Activated T-helper 2 cell treated with anti-CD3 and anti-CD28 coated beads, Interferon-gamma antibody, Interleukin-2, Interleukin-4, amounts not matched to agents 10 μg/mL and 5 μg/mL and 100 μg/mL, durations not matched to agents 14 hours and 24 hours and 36 hours (primary cell): ENCODE measurements around the gene SGSM2. TPM values are rescaled to one million over a fixed set of nuclear protein-coding genes. Genes with fewer than 3 reads are reported as not detected.
A peak's percentile ranks its signal among the peaks of the same experiment; 100 is the strongest.

ENCODE experiments used
- DNase-seq: peaks from one replicate; pipeline ENCODE4 v3.0.0; 2021; ENCODE audit warnings: low spot score
- H3K27ac Mint-ChIP-seq: one replicate; pipeline ENCODE4 v1.8.0; 2021; ENCODE audit warnings: mixed read lengths
- H3K27me3 Mint-ChIP-seq: one replicate; pipeline ENCODE4 v1.8.0; 2021; ENCODE audit warnings: low read depth, mixed read lengths
- H3K36me3 Mint-ChIP-seq: one replicate; pipeline ENCODE4 v1.8.0; 2021; ENCODE audit warnings: low read depth, mixed read lengths
- H3K4me1 Mint-ChIP-seq: one replicate; pipeline ENCODE4 v1.8.0; 2021; ENCODE audit warnings: low read depth, mixed read lengths
- H3K4me3 Mint-ChIP-seq: one replicate; pipeline ENCODE4 v1.8.0; 2021; ENCODE audit warnings: low read depth, mild to moderate bottlenecking, moderate library complexity, mixed read lengths
- H3K9me3 Mint-ChIP-seq: one replicate; pipeline ENCODE4 v1.8.0; 2021; ENCODE audit warnings: mixed read lengths
- intact Hi-C: fragments of 100-400 bp; cut with micrococcal nuclease; formaldehyde crosslinking; loops from one replicate; pipeline ENCODE4 v1.15.1; 2023
- total RNA-seq: library from RNA; stranded (reverse); gene quantifications from 2 replicates; pipeline ENCODE4 v1.2.3, GENCODE V29; 2022

The SGSM2 gene
- total RNA-seq, 1 donor from 2014 or later, result 55.4 TPM

DNA sequence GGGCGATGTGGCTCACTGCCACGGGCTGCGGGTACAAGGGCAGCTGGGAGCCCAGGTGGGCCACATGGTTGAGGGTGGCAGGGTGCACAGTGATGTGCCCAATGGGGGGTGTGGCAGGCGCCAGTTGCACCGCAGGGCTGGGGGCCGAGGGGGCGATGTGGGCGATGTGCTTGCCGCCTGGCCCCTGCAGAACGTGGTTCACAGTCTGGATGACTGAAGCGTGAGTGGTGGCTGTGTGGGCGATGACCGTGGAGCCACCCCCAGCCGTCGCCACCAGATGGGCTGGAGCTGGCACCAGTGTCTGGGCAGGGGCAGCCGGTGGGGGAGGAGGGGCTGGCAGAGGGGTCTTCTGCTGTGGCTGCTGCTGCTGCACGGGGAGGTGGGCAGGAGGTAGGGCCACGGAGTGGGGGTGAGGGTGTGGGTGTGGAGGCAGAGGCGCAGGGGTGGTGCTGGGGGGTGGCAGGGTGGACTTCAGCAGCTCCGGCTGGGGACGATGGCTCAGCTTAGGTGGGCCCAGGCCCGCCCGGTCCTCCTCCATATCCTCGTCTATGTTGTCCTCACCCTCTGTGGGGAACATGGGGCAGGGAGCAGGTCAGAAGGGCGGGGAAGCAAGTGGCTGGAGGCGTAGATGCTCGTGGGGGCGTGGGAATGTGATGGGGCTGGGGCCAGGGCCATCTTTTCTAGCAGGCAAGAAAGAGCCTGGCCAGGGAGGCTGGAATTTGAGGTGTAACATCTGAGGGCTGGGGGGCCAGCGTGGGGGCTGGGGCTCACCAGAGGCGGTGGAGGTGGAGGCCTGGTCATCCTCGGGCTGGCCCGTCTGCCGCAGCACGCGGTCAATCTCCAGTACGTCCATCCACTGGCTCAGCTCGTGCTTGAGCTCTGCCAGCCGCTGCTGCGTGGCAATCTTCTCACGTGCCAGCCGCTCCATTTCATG is 50.1 kb downstream of the SGSM2 start:
- no peak for DNase-seq
- no peaks in the 10 kb centered on the region for H3K9me3 Mint-ChIP-seq
- intact Hi-C loops, result no loop called here
- peaks cover 40% of the 10 kb centered on the region for H3K36me3 Mint-ChIP-seq
- no peak overlapping the region for H3K4me3 Mint-ChIP-seq
- no peak overlapping the region for H3K27ac Mint-ChIP-seq
- H3K4me1 Mint-ChIP-seq, result peaks cover 23% of the 10 kb centered on the region
- no peaks in the 10 kb centered on the region for H3K27me3 Mint-ChIP-seq

DNA sequence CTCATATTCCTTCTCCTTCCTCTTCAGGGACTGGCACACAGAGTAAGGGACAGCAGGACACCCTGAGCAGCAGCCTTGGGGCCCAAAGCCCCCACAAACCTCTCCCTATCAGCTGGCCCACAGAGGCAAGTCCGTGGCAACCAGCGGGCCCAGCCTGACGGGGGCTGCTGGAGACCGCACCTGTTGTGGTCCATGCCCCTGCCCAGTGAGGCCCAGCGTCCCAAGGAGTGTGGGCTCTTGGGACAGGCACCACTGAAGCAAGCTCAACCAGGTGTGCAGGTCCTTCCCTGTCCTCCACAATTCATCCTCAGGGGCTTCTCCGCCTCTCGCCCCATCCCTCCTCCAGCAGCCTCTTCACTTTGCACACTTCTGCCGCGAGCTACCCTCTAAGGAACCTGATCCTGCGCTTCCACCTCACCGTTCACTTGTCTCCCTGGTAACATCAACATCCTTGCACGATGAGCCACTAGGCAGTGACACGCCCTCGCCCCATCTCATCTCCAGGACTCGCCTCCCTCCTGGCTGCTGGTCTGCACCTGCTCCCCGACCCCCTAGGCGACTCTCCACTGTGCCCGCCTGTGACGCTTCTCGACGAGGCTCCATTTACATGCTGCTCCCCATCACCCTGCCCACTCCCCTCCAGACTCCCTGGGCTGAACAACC is 50.9 kb downstream of the SGSM2 start:
- Mint-ChIP-seq H3K4me1 (peaks cover 23% of the 10 kb centered on the region), H3K36me3 (peaks cover 40% of the 10 kb centered on the region), H3K9me3 (no peaks in the 10 kb centered on the region), H3K27me3 (no peaks in the 10 kb centered on the region), H3K4me3 (no peak overlapping the region), H3K27ac (no peak overlapping the region)
- DNase-seq, result no peak
- intact Hi-C loops, result no loop called here

DNA sequence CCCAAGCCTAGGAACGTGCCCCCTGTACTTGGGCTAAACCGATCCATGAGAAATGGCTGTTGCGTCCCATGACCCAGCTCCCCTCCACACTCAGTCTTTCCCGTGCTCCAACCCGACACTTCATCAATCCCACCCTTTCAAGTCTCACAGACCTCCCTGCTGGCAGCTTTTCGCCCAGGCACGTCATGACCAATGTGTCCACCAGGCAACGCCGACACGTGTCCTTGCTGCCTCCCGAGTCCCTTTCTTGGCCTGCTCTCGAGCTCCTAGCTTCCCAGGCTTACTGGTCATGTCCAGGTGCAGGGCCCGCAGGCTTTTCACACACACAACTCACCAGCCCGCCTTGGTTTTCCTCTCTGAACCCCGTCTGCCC is 51.4 kb downstream of the SGSM2 start:
- DNase-seq, result no peak
- Mint-ChIP-seq H3K9me3 (no peaks in the 10 kb centered on the region), H3K4me1 (peaks cover 23% of the 10 kb centered on the region), H3K27me3 (no peaks in the 10 kb centered on the region), H3K36me3 (peaks cover 40% of the 10 kb centered on the region), H3K4me3 (no peak overlapping the region), H3K27ac (peak overlapping the region; percentile 2)
- intact Hi-C loops, result no loop called here

DNA sequence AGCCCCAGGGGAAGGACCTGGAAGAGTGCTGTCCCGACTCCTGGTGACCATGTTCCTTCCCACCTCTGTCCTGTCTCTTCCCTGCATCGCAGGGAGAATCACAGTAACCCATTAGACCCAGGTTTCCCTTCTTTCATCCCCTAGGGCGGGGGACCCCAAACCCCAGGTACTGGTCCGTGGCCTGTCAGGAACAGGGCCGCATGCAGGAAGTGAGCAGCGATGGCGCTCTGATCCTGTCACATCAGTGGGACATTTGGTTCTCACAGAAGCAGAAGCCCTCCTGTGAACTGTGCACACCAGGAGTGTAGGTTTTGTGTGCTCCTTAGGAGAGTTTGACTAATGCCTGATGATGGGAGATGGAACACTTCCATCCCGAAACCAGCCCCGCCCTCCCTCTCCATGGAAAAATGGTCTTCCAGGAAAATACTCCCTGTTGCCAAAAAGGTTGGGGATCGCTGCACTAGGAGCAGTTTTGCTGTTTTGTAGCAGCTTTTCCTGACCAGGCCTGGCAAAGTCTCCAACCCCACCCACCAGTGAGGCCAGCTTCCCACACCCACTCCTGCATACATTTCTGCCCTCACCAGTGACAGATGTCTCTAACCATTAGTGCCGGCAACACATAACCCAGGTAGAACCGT is 53.0 kb downstream of the SGSM2 start:
- Mint-ChIP-seq H3K4me3 (no peak overlapping the region), H3K4me1 (peaks cover 29% of the 10 kb centered on the region)
- DNase-seq, result no peak

DNA sequence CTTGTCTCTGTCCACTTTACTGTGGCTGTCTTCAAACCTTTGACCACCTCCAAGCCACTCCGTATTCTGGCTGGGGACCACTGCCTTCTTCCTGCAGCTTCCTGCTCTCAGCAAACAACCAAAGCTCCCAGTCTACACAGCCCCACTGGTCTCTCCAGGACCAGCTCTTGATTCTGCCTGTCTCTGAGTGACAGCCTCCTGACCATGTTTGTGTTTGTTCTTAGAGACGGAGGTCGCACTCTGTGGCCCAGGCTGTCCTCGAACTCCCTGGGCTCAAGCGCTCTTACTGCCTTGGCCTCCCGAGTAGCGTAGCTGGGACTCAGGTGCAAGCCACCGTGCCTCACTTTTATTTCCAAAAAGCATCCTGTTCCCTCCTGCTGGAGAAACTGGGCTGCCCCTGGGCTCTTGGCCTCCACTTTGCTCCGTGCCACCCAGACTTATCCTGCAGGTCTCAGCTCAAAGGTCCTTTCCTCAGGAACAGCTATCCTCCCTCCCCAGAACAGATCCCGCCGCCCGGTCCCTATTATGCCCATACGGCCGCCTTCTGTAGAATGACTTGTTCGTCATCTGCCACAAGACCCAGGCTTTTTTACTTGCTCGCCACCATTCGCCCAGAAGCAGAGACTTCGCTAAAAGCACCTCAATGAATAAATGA is 54.4 kb downstream of the SGSM2 start:
- Mint-ChIP-seq H3K27me3 (no peaks in the 10 kb centered on the region), H3K36me3 (peaks cover 37% of the 10 kb centered on the region), H3K9me3 (no peaks in the 10 kb centered on the region), H3K27ac (peak overlapping the region; percentile 92), H3K4me1 (peaks cover 37% of the 10 kb centered on the region), H3K4me3 (peak overlapping the region; percentile 90)
- no peak for DNase-seq
- intact Hi-C loops, result loop anchor here (1.0 to 2.0 kb wide), 3 partner anchors 10 to 119 kb away; partner anchors contain the start of genes METTL16, MNT, SGSM2 and TSR1

More for the DNA sequence above, 53.0 kb downstream of the SGSM2 start:
- Mint-ChIP-seq H3K36me3 (peaks cover 40% of the 10 kb centered on the region), H3K9me3 (no peaks in the 10 kb centered on the region), H3K27ac (no peak overlapping the region), H3K27me3 (no peaks in the 10 kb centered on the region)
- intact Hi-C loops, result no loop called here

DNA sequence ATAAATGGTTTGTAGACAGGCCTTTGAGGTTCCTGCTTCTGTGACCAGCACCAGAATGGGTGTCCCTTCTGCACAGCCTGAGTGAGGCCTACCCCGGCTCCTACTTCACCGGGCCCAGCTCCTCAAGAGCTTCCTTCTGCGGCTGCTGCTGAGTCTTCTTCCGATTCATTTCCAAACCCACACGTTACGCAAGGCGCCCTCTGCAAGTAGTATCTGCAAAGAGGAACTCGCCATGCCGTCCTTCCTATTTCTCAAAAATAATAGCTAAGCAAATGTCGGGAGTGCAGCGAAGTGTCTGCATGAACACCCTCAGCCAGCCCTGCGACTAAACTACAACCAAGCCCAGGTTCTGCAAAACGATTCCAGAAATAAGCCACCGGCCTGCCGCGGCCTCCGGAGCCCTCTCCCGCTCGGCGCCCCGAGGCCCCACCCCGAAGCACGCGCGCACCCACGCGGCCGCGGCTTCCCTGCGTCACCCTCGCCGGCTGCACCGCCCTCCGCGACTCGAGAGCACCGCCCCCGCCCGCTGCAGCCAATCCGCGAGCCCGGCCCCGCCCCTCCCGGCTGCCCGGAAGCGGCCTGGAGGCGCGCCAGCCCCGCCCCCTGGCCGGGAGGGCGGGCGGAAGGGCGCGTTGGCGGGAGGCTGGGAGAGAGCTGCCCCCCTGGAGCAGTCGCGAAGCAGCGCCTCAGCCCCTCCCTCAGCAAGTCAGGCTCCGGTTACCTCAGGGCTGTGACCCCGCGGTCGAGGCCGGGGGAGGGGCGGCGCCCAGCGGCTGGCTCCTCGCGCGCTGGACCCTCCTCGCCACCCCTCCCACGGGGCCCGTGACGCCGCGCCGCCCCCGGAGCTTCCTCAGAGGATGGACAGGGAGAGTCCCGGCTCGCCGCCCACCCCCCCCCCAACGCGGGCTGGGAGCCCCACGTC is 55.2 kb downstream of the SGSM2 start:
- Mint-ChIP-seq H3K4me3 (peak overlapping the region; percentile 90), H3K4me1 (peaks cover 42% of the 10 kb centered on the region), H3K27me3 (no peaks in the 10 kb centered on the region), H3K36me3 (peaks cover 35% of the 10 kb centered on the region), H3K27ac (peak overlapping the region; percentile 94), H3K9me3 (no peaks in the 10 kb centered on the region)
- DNase-seq, result peak; percentile 96
- intact Hi-C loops, result loop anchor here (1.0 to 2.0 kb wide), 3 partner anchors 9 to 118 kb away; partner anchors contain the start of genes METTL16, MNT, SGSM2 and TSR1

DNA sequence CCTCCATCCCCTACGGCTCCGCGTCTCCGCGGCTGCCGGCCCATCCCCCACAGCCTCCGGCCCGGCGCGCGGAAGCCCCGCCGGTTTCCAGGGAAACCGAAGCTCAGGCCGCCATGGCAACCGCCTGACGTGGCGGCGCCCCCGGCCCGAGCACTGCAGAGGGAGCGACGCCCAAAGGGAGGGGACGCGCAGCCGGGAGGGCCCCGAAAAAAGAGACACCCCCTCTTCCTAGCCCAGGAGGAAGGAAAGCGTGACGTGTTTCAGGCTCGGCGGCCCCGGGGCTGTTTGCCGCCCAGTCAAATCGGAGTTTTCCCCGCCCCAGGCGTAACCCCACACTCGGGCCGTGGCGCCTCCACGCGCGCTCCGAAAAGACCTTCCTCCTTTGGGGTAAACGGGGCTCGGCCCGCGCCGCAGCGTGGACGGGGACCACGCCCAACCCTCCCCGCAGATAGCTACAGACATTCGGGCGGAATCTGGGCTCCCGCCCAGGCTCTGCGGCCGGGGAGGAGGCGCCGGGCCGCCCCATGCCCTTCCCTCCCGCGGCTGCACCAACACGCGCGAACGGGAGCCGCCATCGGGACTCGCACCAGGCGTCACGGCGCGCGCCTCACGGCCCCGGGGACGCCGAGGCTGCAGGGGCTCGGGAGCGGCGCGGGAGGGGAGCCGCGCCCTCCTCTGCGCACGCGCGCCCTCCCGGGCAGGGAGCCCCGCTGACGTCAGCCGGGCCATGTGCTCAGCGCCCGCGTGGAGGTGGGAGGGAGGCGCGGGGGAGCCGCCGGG is 56.1 kb downstream of the SGSM2 start:
- peak; percentile 87 for DNase-seq
- H3K27ac Mint-ChIP-seq, result peak overlapping the region; percentile 94
- peaks cover 48% of the 10 kb centered on the region for H3K4me1 Mint-ChIP-seq
- intact Hi-C loops, result loop anchor here (2.0 kb wide), 2 partner anchors 57 to 117 kb away; partner anchors contain the start of genes METTL16, SGSM2 and TSR1
- no peaks in the 10 kb centered on the region for H3K9me3 Mint-ChIP-seq
- no peaks in the 10 kb centered on the region for H3K27me3 Mint-ChIP-seq
- peak overlapping the region; percentile 81 for H3K4me3 Mint-ChIP-seq
- peaks cover 27% of the 10 kb centered on the region for H3K36me3 Mint-ChIP-seq

DNA sequence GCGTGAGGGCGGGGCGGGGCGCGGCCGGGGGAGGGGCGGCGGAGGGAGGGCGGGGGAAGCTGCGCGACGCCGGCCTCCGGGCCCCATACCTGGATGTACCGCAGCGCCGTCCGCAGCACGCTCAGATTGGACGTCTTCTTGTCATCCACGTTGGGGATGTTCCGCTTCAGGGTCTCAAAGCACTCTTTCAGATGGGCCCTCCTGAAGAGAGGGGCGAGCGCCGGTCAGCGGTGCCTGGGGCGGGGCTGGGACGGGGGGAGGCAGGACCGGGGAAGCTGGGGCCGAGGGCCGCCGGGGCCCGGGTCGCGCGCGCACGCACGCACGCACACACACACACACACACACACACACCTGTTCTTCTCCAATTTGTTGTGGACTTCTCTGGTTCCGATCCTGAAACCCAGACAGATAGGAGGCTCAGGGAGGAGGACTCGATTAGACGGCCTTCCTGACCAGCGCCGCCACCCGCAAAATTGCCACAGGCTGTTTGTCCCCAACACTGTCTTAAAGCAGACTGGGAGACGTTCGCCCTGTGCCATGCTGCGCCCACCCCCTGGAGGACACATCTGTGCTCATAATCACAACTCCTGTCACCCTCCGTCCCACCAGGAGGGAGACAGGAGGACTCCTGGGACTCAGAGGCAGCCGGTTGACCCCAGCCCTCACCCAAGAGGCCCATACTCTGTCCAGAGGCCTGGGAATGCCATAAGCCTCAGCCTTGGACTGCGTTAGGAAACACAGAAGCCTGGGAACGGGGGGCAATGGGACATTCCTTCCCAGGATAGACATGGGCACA is 56.9 kb downstream of the SGSM2 start:
- H3K27ac Mint-ChIP-seq, result peak overlapping the region; percentile 91

DNA sequence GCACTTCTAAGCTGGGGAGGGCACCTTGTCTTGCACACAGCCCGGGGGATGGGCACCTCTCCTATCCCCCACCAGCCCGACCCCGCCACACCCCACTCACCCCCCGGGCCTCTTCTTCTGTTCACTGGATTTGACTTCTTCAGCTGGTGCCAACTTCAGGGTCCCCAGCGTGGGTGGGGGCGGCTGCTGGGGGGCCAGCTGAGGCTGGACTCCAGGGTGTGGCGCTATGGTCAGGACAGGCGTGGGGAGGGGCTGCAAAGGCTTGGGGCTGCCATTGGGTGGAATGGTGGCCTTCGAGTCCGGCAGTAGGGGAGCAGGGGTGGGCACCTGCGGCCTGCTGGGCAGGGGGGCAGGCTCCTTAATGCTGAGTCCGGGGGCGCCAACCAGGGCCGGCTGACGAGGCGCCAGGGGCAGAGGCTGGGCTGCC is 57.5 kb downstream of the SGSM2 start:
- H3K36me3 Mint-ChIP-seq, result peaks cover 13% of the 10 kb centered on the region
- intact Hi-C loops, result no loop called here
- H3K27ac Mint-ChIP-seq, result peak overlapping the region; percentile 91
- no peaks in the 10 kb centered on the region for H3K9me3 Mint-ChIP-seq
- peak overlapping the region; percentile 45 for H3K4me3 Mint-ChIP-seq
- no peaks in the 10 kb centered on the region for H3K27me3 Mint-ChIP-seq
- peaks cover 46% of the 10 kb centered on the region for H3K4me1 Mint-ChIP-seq
- DNase-seq, result no peak

More for the DNA sequence above, 56.9 kb downstream of the SGSM2 start:
- Mint-ChIP-seq H3K9me3 (no peaks in the 10 kb centered on the region), H3K4me1 (peaks cover 44% of the 10 kb centered on the region), H3K36me3 (peaks cover 19% of the 10 kb centered on the region), H3K4me3 (peak overlapping the region; percentile 80), H3K27me3 (no peaks in the 10 kb centered on the region)
- intact Hi-C loops, result loop anchor here (2.0 kb wide), 2 partner anchors 57 to 117 kb away; partner anchors contain the start of genes METTL16, SGSM2 and TSR1
- no peak for DNase-seq

DNA sequence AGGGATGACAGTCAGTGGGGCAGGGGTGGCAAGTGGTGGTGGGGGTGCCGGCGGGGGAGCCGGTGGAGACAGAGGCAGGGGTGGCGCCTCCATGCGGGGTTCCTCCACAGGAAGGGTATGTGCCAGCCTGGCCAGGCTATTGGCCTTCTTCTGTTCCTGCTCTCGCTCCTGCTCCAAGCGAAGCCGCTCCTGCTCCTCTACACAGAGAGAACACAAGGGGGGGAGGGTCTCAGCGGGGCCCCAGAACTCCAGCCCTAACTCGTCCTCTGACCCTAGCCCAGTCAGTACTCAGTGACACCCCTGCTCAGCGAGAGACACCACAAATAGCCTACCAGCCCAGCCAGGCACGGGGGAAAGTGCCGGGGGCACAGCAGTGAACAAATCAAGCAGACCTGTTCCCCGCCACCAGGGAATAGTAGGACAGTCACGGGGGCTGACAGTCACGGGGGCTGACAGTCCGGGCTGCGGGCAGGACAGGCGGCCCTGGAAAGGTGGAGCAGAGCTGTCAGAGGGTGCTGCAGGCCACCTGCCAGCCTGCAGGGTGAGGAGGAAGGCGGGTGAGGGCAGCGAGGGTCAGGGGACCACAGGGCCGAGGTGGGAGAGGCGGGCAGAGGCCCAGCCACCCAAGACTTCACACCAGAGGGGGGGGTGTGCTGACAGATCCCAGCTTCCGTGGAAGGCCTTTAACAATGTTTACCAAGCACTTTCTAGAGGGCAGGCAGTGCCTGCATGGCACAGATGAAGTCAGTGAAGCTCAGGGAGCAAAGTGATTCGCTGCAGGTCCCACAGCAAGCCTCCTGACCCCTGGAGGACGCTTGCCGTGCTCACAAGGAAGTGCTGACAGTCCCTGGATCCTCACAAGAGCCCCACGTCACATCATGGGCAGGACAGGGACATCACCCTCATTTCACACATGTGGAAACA is 58.2 kb downstream of the SGSM2 start:
- intact Hi-C loops, result no loop called here
- Mint-ChIP-seq H3K9me3 (no peaks in the 10 kb centered on the region), H3K4me1 (peaks cover 46% of the 10 kb centered on the region), H3K27ac (peak overlapping the region; percentile 54), H3K27me3 (no peaks in the 10 kb centered on the region), H3K4me3 (peak overlapping the region; percentile 59), H3K36me3 (peaks cover 9% of the 10 kb centered on the region)
- no peak for DNase-seq
